ENCODE results near the gene S100A10.

S100A10 gene

GRCh38 chr1:152009691-152010090 is 16.0 kb upstream of the S100A10 start:
- DNase-seq, result no peak

- no peak for DNase-seq
Observed at GRCh38 chr1:152007047-152007446, 13.4 kb upstream of the S100A10 start.

- DNase-seq, result no peak
Observed at GRCh38 chr1:152005360-152005912, 11.8 kb upstream of the S100A10 start.

GRCh38 chr1:152003846-152004442 is 10.3 kb upstream of the S100A10 start:
- DNase-seq, result no peak

GRCh38 chr1:152002960-152003359 is 9.3 kb upstream of the S100A10 start:
- no peak for DNase-seq

- peak; percentile 67 for DNase-seq
Observed at GRCh38 chr1:152001631-152002584, 8.2 kb upstream of the S100A10 start.

- DNase-seq, result no peak
Observed at GRCh38 chr1:152000964-152001630, 7.4 kb upstream of the S100A10 start.

GRCh38 chr1:151998611-151999362 is 5.1 kb upstream of the S100A10 start:
- DNase-seq, result no peak

GRCh38 chr1:151997284-151997570 is 3.6 kb upstream of the S100A10 start:
- DNase-seq, result no peak

- DNase-seq, result no peak
Observed at GRCh38 chr1:151995774-151996173, 2.1 kb upstream of the S100A10 start.

GRCh38 chr1:151994956-151995355 is 1.3 kb upstream of the S100A10 start:
- no peak for DNase-seq

- no peak for DNase-seq
Observed at GRCh38 chr1:151993084-151993733, 450 bp downstream of the S100A10 start.

GRCh38 chr1:151992303-151993083 is 1.2 kb downstream of the S100A10 start:
- DNase-seq, result peak; percentile 18

- no peak for DNase-seq
Observed at GRCh38 chr1:151991663-151992302, 1.9 kb downstream of the S100A10 start.

GRCh38 chr1:151990856-151991198 is 2.8 kb downstream of the S100A10 start:
- DNase-seq, result peak; percentile 74

- DNase-seq, result no peak
Observed at GRCh38 chr1:151990058-151990855, 3.4 kb downstream of the S100A10 start.

- no peak for DNase-seq
Observed at GRCh38 chr1:151989211-151989862, 4.3 kb downstream of the S100A10 start.

GRCh38 chr1:151988405-151988923 is 5.2 kb downstream of the S100A10 start:
- no peak for DNase-seq

GRCh38 chr1:151986501-151987190 is 7.0 kb downstream of the S100A10 start:
- no peak for DNase-seq

Data from NCI-H1105 (cell line).